ENCODE measurements around the gene TPGS2.

TPGS2 gene

DNA sequence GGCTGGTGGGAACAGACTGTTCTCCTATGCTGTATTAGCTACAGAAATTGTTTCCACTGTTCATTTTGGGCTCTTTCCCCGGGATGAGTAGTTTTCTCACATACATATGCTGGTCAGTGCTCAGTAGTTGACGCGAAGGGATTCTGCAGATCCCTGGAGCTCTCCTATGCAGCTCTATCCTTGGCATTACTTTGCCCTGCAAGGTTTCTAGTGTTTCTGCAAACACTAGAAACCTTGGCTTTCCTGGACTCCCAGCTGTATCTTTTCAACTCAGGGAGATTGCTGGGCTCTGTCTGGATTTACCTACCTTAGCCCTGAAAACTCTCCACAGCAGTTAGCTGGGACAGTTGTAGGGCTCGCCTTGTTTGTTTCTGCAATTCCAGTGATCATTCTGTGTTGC, 11.0 kb upstream of the TPGS2 start:
- H3K36me3 ChIP-seq (replicated peaks; ENCODE audit: insufficient read depth, low read length): no peaks in the 10 kb centered on the region
- no peak overlapping the region for H2AFZ ChIP-seq (ENCODE audit: low read length)
- no peaks in the 10 kb centered on the region for H3K4me1 ChIP-seq (ENCODE audit: low read length)
- DNase-seq: no peak
- H3K79me2 ChIP-seq (ENCODE audit: low read length): no peaks in the 10 kb centered on the region
- H3K4me3 ChIP-seq (ENCODE audit: low read length): no peak overlapping the region
- TF ChIP-seq CTCF (IDR thresholded peaks at IDR 0.05; ENCODE audit: low read length) (no peak), EZH2 (optimal IDR thresholded peaks at IDR 0.05; ENCODE audit: low read depth, low read length) (no peak), EZH2phosphoT487 (IDR thresholded peaks at IDR 0.05; ENCODE audit: low read length) (no peak)
- no peaks in the 10 kb centered on the region for H4K20me1 ChIP-seq (ENCODE audit: insufficient read depth, low read length)
- no peaks in the 10 kb centered on the region for H3F3A ChIP-seq (ENCODE audit: insufficient read depth, low read length)
- H3K27ac ChIP-seq (ENCODE audit: low read length): no peak overlapping the region
- H3K27me3 ChIP-seq (replicated peaks; ENCODE audit: insufficient read depth, low read length): no peaks in the 10 kb centered on the region
- no peaks in the 10 kb centered on the region for H3K9me2 ChIP-seq (replicated peaks; ENCODE audit: insufficient read depth, low read length)
- no peak overlapping the region for H3K4me2 ChIP-seq (ENCODE audit: low read depth, low read length)
- H3K9ac ChIP-seq (ENCODE audit: low read length): no peak overlapping the region
- no peaks in the 10 kb centered on the region for H3K9me3 ChIP-seq (replicated peaks; ENCODE audit: insufficient read depth, low read length)

- Histone ChIP-seq H3K9ac (ENCODE audit: low read length) (no peak overlapping the region), H3K9me2 (replicated peaks; ENCODE audit: insufficient read depth, low read length) (no peaks in the 10 kb centered on the region), H3K4me1 (ENCODE audit: low read length) (0 out of 2 replicates have a peak, but pooled peaks cover under 1% of the 10 kb centered on the region)
Measured at GRCh38 chr18:36835927-36836326, 7.1 kb upstream of the TPGS2 start.

GRCh38 chr18:36833120-36833519, 4.3 kb upstream of the TPGS2 start:
- Histone ChIP-seq H3F3A (ENCODE audit: insufficient read depth, low read length) (no peaks in the 10 kb centered on the region), H3K9me3 (replicated peaks; ENCODE audit: insufficient read depth, low read length) (no peaks in the 10 kb centered on the region), H3K4me1 (ENCODE audit: low read length) (peaks cover 11% of the 10 kb centered on the region; the same call in 1 of the 2 replicates), H3K27ac (ENCODE audit: low read length) (no peak overlapping the region), H3K9me2 (replicated peaks; ENCODE audit: insufficient read depth, low read length) (no peaks in the 10 kb centered on the region), H4K20me1 (ENCODE audit: insufficient read depth, low read length) (no peaks in the 10 kb centered on the region), H3K27me3 (replicated peaks; ENCODE audit: insufficient read depth, low read length) (no peaks in the 10 kb centered on the region), H2AFZ (ENCODE audit: low read length) (no peak overlapping the region), H3K36me3 (replicated peaks; ENCODE audit: insufficient read depth, low read length) (no peaks in the 10 kb centered on the region), H3K4me2 (ENCODE audit: low read depth, low read length) (no peak overlapping the region), H3K9ac (ENCODE audit: low read length) (no peak overlapping the region), H3K4me3 (ENCODE audit: low read length) (no peak overlapping the region), H3K79me2 (ENCODE audit: low read length) (peaks cover 16% of the 10 kb centered on the region)
- TF ChIP-seq EZH2phosphoT487 (IDR thresholded peaks at IDR 0.05; ENCODE audit: low read length): no peak
- TF ChIP-seq EZH2 (optimal IDR thresholded peaks at IDR 0.05; ENCODE audit: low read depth, low read length): no peak
- no peak for TF ChIP-seq CTCF (IDR thresholded peaks at IDR 0.05; ENCODE audit: low read length)
- no peak for DNase-seq

More at GRCh38 chr18:36835927-36836326, 7.1 kb upstream of the TPGS2 start:
- peaks cover 6% of the 10 kb centered on the region for H3K79me2 ChIP-seq (ENCODE audit: low read length)
- no peak overlapping the region for H3K27ac ChIP-seq (ENCODE audit: low read length)
- TF ChIP-seq EZH2phosphoT487 (IDR thresholded peaks at IDR 0.05; ENCODE audit: low read length) (no peak), EZH2 (optimal IDR thresholded peaks at IDR 0.05; ENCODE audit: low read depth, low read length) (no peak), CTCF (IDR thresholded peaks at IDR 0.05; ENCODE audit: low read length) (no peak)
- no peaks in the 10 kb centered on the region for H3K9me3 ChIP-seq (replicated peaks; ENCODE audit: insufficient read depth, low read length)
- no peaks in the 10 kb centered on the region for H3K36me3 ChIP-seq (replicated peaks; ENCODE audit: insufficient read depth, low read length)
- H3K4me3 ChIP-seq (ENCODE audit: low read length): no peak overlapping the region
- no peak overlapping the region for H2AFZ ChIP-seq (ENCODE audit: low read length)
- no peak for DNase-seq
- H3F3A ChIP-seq (ENCODE audit: insufficient read depth, low read length): no peaks in the 10 kb centered on the region
- H3K4me2 ChIP-seq (ENCODE audit: low read depth, low read length): no peak overlapping the region
- no peaks in the 10 kb centered on the region for H4K20me1 ChIP-seq (ENCODE audit: insufficient read depth, low read length)
- H3K27me3 ChIP-seq (replicated peaks; ENCODE audit: insufficient read depth, low read length): no peaks in the 10 kb centered on the region
